Measurements from ENCODE around the gene YWHAG. TPM values are rescaled to one million over a fixed set of nuclear protein-coding genes. Genes with fewer than 3 reads are reported as not detected.

Gene YWHAG
- total and polyA plus RNA-seq, 2 of the 13 experiments (the other 11 are each of a cell fraction or from before 2014, with no cell fraction given) = 36.9 to 67.5 TPM

GRCh38 chr7:76325811-76326210 lies 33.0 kb downstream of the YWHAG start:
- no peak for TF ChIP-seq ZNF331 (CRISPR knock-in tag; IDR thresholded peaks at IDR 0.05)
- no peak for TF ChIP-seq ZNF101 (CRISPR knock-in tag; IDR thresholded peaks at IDR 0.05; ENCODE audit: borderline replicate concordance, low read depth)
- no peak for TF ChIP-seq CEBPZ (IDR thresholded peaks at IDR 0.05; ENCODE audit: low read length)
- TF ChIP-seq ZNF775 (CRISPR knock-in tag; IDR thresholded peaks at IDR 0.05; ENCODE audit: borderline replicate concordance) = no peak
- TF ChIP-seq DZIP1 (CRISPR knock-in tag; IDR thresholded peaks at IDR 0.05) = no peak
- no peak for TF ChIP-seq ZNF383 (CRISPR knock-in tag; IDR thresholded peaks at IDR 0.05; ENCODE audit: borderline replicate concordance)
- no peak for TF ChIP-seq ZNF761 (CRISPR knock-in tag; conservative IDR thresholded peaks at IDR 0.05)
- no peak for TF ChIP-seq HOMEZ (CRISPR knock-in tag; IDR thresholded peaks at IDR 0.05; ENCODE audit: low read depth)
- no peak for ATAC-seq
- no peak for DNase-seq (ENCODE audit: low spot score)
- Histone ChIP-seq H2AFZ (ENCODE audit: low read length) (no peak overlapping the region), H3K27me3 (ENCODE audit: control insufficient read depth in 1 of 2, insufficient read depth in 2 of 2, low read length in 2 of 2) (no peaks in the 10 kb centered on the region), H3K27ac (ENCODE audit: extremely low read length, insufficient read depth, low read length) (no peak overlapping the region), H3K9ac (ENCODE audit: insufficient read depth, low read depth, low read length) (no peak overlapping the region), H3K4me2 (ENCODE audit: low read depth, low read length) (no peak overlapping the region), H3K36me3 (replicated peaks in 1 of 2; ENCODE audit: control insufficient read depth in 1 of 2, insufficient read depth in 2 of 2, low read length in 2 of 2) (peaks cover 19 to 43% of the 10 kb centered on the region in 2 experiments), H3K79me2 (ENCODE audit: insufficient read depth, low read length) (peaks cover 21% of the 10 kb centered on the region), H3K4me1 (ENCODE audit: insufficient read depth, low read length) (no peaks in the 10 kb centered on the region; the same call in 1 of the 2 replicates), H3K9me3 (ENCODE audit: low read length) (no peaks in the 10 kb centered on the region), H3K4me3 (replicated peaks in 1 of 3; ENCODE audit: insufficient read depth in 1 of 3, low read depth in 2 of 3, low read length in 3 of 3) (no peak overlapping the region), H4K20me1 (ENCODE audit: insufficient read depth, low read length) (peaks cover 15% of the 10 kb centered on the region)
- no TSS peak for BruUV-seq (replicated peaks)
- POLR2A ChIA-PET = interaction anchor here (0.9 kb wide), 1 partner anchor 31 kb away, joined by 3 read pairs; no protein-coding TSS in a partner anchor
- intact Hi-C loops (cut with micrococcal nuclease; ENCODE audit: unreplicated experiment) (no loop called here), in situ Hi-C loops (cut with HindIII; ENCODE audit: extremely low pct_ligation_motif_present, low pct_unique_long_range_greater_than_20kb) (no loop called here)
- CTCF ChIA-PET (ENCODE audit: low intra/inter-chr PET ratio, low total read pairs) = no interaction called here
- WGBS (ENCODE audit: low lambda C conversion rate) = 97% methylated on average over 5 of the region's 5 CpGs
- no peak for FAIRE-seq
